Fibroblast of mammary gland (primary cell): ENCODE measurements around the gene UBAC2.

ENCODE experiments used
- DNase-seq: peaks from one replicate; pipeline ENCODE4 v3.0.0-alpha.2; 2010; ENCODE audit warnings: low read depth
- H3K4me3 ChIP-seq: 2 replicates; pipeline ENCODE4 v1.5.1; 2011; ENCODE audit warnings: low read depth, mild to moderate bottlenecking, low read length, moderate library complexity; ENCODE audit not compliant: control insufficient read depth
- CTCF ChIP-seq: conservative IDR thresholded peaks from 2 replicates; pipeline ENCODE4 v1.5.1; 2011; ENCODE audit warnings: low read depth, low read length, inconsistent platforms; ENCODE audit not compliant: control insufficient read depth, insufficient read depth

Gene UBAC2

GRCh38 chr13:99431927-99432608 lies 231.4 kb downstream of the UBAC2 start:
- H3K4me3 ChIP-seq, result no peak overlapping the region
- no peak for DNase-seq
- TF ChIP-seq CTCF, result no peak

GRCh38 chr13:99432609-99433542 lies 232.2 kb downstream of the UBAC2 start:
- peak overlapping the region; percentile 27 for H3K4me3 ChIP-seq
- DNase-seq, result peak; percentile 80
- no peak for TF ChIP-seq CTCF

- no peak for TF ChIP-seq CTCF
- DNase-seq, result no peak
Observed at GRCh38 chr13:99433543-99434075, 233.0 kb downstream of the UBAC2 start.

GRCh38 chr13:99434258-99434788 lies 233.7 kb downstream of the UBAC2 start:
- no peak overlapping the region for H3K4me3 ChIP-seq
- TF ChIP-seq CTCF, result no peak
- DNase-seq, result no peak

More at GRCh38 chr13:99433543-99434075, 233.0 kb downstream of the UBAC2 start:
- H3K4me3 ChIP-seq, result no peak overlapping the region

GRCh38 chr13:99435116-99435515 lies 234.5 kb downstream of the UBAC2 start:
- DNase-seq, result no peak
- no peak overlapping the region for H3K4me3 ChIP-seq
- no peak for TF ChIP-seq CTCF

GRCh38 chr13:99435998-99436397 lies 235.3 kb downstream of the UBAC2 start:
- no peak overlapping the region for H3K4me3 ChIP-seq
- no peak for DNase-seq
- no peak for TF ChIP-seq CTCF
